Hepatic stellate cell (primary cell): ENCODE measurements around the gene TAL2.

ENCODE experiments used
- DNase-seq: peaks from one replicate; pipeline ENCODE4 v3.0.0; 2011; ENCODE audit warnings: low spot score

The TAL2 gene

GRCh38 chr9:105710638-105711037, 48.4 kb downstream of the TAL2 start:
- DNase-seq: no peak

- DNase-seq: no peak
These were observed 49.6 kb downstream of the TAL2 start for GRCh38 chr9:105711867-105712266.

DNA sequence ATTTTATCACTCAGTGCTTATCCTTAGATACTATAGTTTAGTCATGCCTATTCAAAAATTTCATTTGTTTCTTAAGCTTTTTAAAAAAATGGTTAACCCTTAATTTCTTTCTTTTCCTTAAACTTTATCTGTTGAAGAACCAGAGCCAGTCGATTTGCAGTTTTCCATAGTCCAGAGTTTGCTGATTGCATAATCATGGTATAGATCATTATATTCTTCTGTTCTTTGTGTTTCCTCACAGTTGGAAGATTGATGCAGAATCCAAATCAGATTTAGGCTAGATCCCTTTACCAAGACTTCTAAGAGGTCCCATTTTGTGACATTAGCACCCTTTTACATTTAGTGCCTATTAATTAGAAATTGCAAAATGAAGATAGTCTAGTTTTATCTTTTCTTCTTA, 50.0 kb downstream of the TAL2 start:
- DNase-seq: no peak
